ENCODE results near the gene ANKRD10.

ANKRD10 gene

DNA sequence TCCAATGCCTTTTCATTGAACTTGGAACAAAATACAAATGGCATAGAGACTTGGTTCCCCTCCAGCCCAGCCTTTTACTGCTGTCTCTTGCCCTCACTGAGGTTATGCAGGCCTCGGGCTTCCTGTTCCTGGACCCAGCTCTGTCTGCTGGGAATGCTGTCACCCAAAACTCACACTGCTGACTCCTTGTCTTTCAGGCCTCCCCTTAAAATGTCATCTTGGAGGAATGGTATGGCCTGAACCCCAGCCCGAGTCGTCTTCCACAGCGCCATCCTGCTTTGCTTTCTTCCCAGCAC is 9.7 kb upstream of the ANKRD10 start:
- H3K36me3 ChIP-seq (ENCODE audit: insufficient read depth, low read length) = no peaks in the 10 kb centered on the region
- H3K9ac ChIP-seq (ENCODE audit: low read depth, low read length) = no peak overlapping the region
- no peaks in the 10 kb centered on the region for H4K20me1 ChIP-seq (ENCODE audit: insufficient read depth, low read length)
- ATAC-seq (ENCODE audit: insufficient read depth, low read depth) (no peak), DNase-seq (no peak)
- H3K4me2 ChIP-seq (ENCODE audit: insufficient read depth, low read length) = no peak overlapping the region
- no peaks in the 10 kb centered on the region for H3K79me2 ChIP-seq (ENCODE audit: insufficient read depth, low read length)
- no peak overlapping the region for H3K4me3 ChIP-seq (ENCODE audit: low read depth in 1 of 2, low read length in 2 of 2)
- H3K4me1 ChIP-seq (ENCODE audit: insufficient read depth, low read length) = no peaks in the 10 kb centered on the region
- no peak overlapping the region for H2AFZ ChIP-seq (ENCODE audit: low read depth, low read length)
- H3K9me3 ChIP-seq (ENCODE audit: insufficient read depth, low read length, severe bottlenecking) = no peaks in the 10 kb centered on the region
- TF ChIP-seq, protein P1, sequence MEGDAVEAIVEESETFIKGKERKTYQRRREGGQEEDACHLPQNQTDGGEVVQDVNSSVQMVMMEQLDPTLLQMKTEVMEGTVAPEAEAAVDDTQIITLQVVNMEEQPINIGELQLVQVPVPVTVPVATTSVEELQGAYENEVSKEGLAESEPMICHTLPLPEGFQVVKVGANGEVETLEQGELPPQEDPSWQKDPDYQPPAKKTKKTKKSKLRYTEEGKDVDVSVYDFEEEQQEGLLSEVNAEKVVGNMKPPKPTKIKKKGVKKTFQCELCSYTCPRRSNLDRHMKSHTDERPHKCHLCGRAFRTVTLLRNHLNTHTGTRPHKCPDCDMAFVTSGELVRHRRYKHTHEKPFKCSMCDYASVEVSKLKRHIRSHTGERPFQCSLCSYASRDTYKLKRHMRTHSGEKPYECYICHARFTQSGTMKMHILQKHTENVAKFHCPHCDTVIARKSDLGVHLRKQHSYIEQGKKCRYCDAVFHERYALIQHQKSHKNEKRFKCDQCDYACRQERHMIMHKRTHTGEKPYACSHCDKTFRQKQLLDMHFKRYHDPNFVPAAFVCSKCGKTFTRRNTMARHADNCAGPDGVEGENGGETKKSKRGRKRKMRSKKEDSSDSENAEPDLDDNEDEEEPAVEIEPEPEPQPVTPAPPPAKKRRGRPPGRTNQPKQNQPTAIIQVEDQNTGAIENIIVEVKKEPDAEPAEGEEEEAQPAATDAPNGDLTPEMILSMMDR (IDR thresholded peaks at IDR 0.05; ENCODE audit: borderline replicate concordance, extremely low read depth, low read length, poor library complexity, severe bottlenecking) = no peak
- TF ChIP-seq EZH2 (IDR thresholded peaks at IDR 0.05; ENCODE audit: borderline replicate concordance, low read depth, low read length, severe bottlenecking) = no peak
- peaks cover 4% of the 10 kb centered on the region for H3K27me3 ChIP-seq (ENCODE audit: insufficient read depth, low read length, poor library complexity)
- H3K27ac ChIP-seq (ENCODE audit: low read length) = no peak overlapping the region

DNA sequence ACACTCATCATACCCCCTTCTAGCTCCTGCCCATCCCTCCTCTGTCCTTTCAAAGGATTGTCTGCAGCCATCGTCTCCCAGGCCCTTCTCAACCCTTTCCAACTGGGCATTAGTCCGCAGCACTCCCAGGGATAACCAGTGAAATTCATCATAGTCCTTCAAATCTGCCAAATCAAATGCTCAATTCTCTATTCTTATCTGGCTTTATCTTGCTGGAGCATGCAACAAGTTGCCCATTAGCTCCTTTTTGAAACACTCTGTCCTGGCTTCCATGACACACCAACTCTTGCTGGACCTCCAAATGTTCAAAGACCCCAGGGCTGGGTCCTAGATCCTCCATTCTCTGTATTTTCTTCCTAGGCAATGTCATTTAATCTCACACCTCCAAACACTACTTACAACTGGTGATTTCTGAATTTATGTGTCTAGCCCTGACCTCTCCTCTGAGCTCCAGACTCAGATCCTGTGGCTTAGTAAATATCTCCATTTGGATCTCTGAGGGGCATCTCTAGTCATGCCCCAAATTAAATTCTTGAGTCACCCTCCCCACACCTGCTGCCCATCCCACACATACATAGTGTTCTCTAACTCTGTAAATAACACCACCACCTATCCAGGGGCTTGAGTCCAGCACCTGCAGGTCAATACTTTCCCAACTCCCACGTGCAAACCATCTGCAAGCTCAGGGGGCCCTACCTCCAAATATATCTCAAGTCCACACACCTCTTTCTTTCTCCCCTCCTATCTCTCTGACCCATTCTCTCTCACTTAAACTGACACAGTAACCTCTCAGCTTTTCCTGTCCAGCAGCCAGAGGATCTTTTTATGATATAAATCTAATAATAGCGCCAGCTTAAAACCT is 9.1 kb upstream of the ANKRD10 start:
- Histone ChIP-seq H3K27ac (ENCODE audit: low read length) (no peak overlapping the region), H3K9ac (ENCODE audit: low read depth, low read length) (no peak overlapping the region), H3K79me2 (ENCODE audit: insufficient read depth, low read length) (no peaks in the 10 kb centered on the region), H3K4me2 (ENCODE audit: insufficient read depth, low read length) (no peak overlapping the region), H3K9me3 (ENCODE audit: insufficient read depth, low read length, severe bottlenecking) (no peaks in the 10 kb centered on the region), H3K4me3 (ENCODE audit: low read depth in 1 of 2, low read length in 2 of 2) (no peak overlapping the region), H3K36me3 (ENCODE audit: insufficient read depth, low read length) (no peaks in the 10 kb centered on the region), H4K20me1 (ENCODE audit: insufficient read depth, low read length) (no peaks in the 10 kb centered on the region), H3K27me3 (ENCODE audit: insufficient read depth, low read length, poor library complexity) (peaks cover 4% of the 10 kb centered on the region), H3K4me1 (ENCODE audit: insufficient read depth, low read length) (no peaks in the 10 kb centered on the region), H2AFZ (ENCODE audit: low read depth, low read length) (no peak overlapping the region)
- DNase-seq = no peak
- no peak for TF ChIP-seq EZH2 (IDR thresholded peaks at IDR 0.05; ENCODE audit: borderline replicate concordance, low read depth, low read length, severe bottlenecking)
- TF ChIP-seq, protein P1 (IDR thresholded peaks at IDR 0.05; ENCODE audit: borderline replicate concordance, extremely low read depth, low read length, poor library complexity, severe bottlenecking) = no peak
- no peak for ATAC-seq (ENCODE audit: insufficient read depth, low read depth)

DNA sequence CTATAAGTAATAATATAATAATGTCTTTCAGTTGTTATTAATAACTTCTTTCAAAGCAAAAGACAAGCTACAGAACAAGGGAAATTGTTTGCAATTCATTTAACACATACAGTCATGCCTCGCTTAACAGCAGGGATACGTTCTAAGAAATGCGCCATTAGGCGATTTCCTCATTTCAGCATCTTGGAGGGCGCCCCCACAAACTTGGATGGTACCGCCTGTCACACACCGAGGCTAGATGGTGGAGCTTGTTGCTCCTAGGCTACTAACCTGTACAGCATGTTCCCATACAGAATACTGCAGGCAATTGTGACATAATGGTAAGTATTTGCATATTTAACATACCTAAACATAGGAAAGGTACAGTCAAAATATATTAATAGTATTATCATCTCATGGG is 8.2 kb upstream of the ANKRD10 start:
- no peak overlapping the region for H2AFZ ChIP-seq (ENCODE audit: low read depth, low read length)
- no peak overlapping the region for H3K9ac ChIP-seq (ENCODE audit: low read depth, low read length)
- no peak for TF ChIP-seq EZH2 (IDR thresholded peaks at IDR 0.05; ENCODE audit: borderline replicate concordance, low read depth, low read length, severe bottlenecking)
- TF ChIP-seq, protein P1 (IDR thresholded peaks at IDR 0.05; ENCODE audit: borderline replicate concordance, extremely low read depth, low read length, poor library complexity, severe bottlenecking) = no peak
- H3K4me2 ChIP-seq (ENCODE audit: insufficient read depth, low read length) = no peak overlapping the region
- no peaks in the 10 kb centered on the region for H3K9me3 ChIP-seq (ENCODE audit: insufficient read depth, low read length, severe bottlenecking)
- H3K27me3 ChIP-seq (ENCODE audit: insufficient read depth, low read length, poor library complexity) = peaks cover 4% of the 10 kb centered on the region
- ATAC-seq (ENCODE audit: insufficient read depth, low read depth) (no peak), DNase-seq (no peak)
- H3K36me3 ChIP-seq (ENCODE audit: insufficient read depth, low read length) = no peaks in the 10 kb centered on the region
- no peaks in the 10 kb centered on the region for H4K20me1 ChIP-seq (ENCODE audit: insufficient read depth, low read length)
- no peak overlapping the region for H3K27ac ChIP-seq (ENCODE audit: low read length)
- no peak overlapping the region for H3K4me3 ChIP-seq (ENCODE audit: low read depth in 1 of 2, low read length in 2 of 2)
- no peaks in the 10 kb centered on the region for H3K4me1 ChIP-seq (ENCODE audit: insufficient read depth, low read length)
- no peaks in the 10 kb centered on the region for H3K79me2 ChIP-seq (ENCODE audit: insufficient read depth, low read length)
